Dermis microvascular lymphatic vessel endothelial cell (primary cell): ENCODE results near the gene THOC7. TPM values are rescaled to one million over a fixed set of nuclear protein-coding genes. Genes with fewer than 3 reads are reported as not detected.

Experiments
- DNase-seq, 2 donors: peaks; one replicate each; pipeline versions ENCODE4 v3.0.0 to v3.0.0-alpha.2; 2010; ENCODE audit warnings: low read depth in 2 of 2
- total RNA-seq: library from RNA; depleted of rRNA; stranded (reverse); fragments of >200 nt; gene quantifications from 2 replicates; pipeline ENCODE4 v1.2.1, GENCODE V29; 2014

THOC7 gene
- total RNA-seq: 27.9 and 44.0 TPM in 2 replicates

DNA sequence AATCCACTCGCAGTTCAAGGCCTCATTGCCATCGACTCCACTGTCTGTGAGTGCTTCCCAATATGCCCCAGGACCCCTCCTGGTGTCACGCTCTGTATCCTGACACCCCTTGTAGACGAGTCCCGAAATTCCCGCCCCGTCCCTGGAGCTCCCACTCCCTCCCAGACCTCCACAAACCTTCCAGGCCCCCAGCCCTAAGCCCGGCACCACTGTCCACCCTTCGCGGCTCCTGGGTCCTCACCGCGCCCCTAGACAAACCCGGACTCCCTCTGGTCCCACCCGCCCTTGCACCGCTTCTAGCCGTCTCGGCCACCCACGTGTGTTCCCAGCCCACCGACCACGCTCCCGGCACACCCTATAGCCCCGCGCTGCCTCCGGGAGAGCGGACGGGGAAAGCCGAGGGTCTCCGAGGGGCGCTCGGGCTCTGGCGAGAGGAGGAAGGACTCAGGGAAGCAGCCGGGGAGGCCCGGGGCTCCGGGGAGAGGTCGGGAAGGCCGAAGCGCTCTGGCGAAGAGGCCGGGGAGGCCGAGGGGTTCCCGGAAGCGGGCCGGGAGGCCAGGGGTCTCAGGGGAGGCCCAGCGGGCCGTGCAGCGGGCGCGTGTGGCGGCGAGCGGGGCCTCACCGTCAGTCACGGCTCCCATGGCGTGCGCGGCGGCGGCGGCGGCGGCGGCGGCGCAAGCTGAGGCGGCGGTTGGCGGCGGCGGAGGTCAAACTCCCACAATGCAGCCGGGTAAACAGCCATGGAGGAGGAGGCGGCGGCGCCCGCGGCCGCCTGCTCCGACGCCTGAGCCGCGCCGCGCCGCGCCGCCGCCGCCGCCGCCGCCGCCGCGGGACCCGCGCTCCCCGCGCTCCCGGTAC lies at the start of gene THOC7, which contains the start of gene ATXN7:
Gene THOC7, minus strand, starts transcription at position 656 of the 858 bp plus-strand sequence. Its CDS starts 15 bp downstream, at position 641.
Gene ATXN7, plus strand, starts transcription at position 718 of the 858 bp plus-strand sequence. CDS start 48,732 bp downstream, outside the sequence.
- DNase-seq: peak in 1 of 2 donors; percentile 60

- peak in 1 of 2 donors; percentile 60 for DNase-seq
Measured at GRCh38 chr3:63912768-63913588, 49.4 kb upstream of the THOC7 start.

- peak; percentile 51 to 90 for DNase-seq
Measured at GRCh38 chr3:63911873-63912767, 48.5 kb upstream of the THOC7 start, which contains the start of gene SCAANT1. Gene SCAANT1, minus strand, starts transcription at chr3:63912383.

GRCh38 chr3:63911509-63911872 lies 47.9 kb upstream of the THOC7 start:
- peak in 1 of 2 donors; percentile 8 for DNase-seq

DNA sequence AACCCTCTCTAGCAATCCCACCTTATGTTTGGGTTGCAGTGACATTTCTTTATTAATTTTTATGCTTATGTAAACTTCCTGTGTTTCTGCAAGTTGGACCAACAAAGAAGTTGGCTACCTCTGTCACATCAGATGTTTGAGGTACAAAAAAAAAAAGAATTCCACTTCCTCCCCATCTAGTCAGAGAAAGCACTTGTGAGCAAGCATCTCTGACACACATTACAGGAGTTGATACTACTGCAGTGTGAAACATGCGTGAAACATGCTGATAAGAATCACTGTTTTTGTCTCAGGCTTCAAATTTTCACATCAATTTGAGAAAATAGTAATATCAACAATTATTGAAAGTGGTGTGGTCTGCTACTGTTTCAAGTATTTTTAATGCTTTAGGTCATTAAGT lies 47.3 kb upstream of the THOC7 start:
- DNase-seq: peak in 1 of 2 donors; percentile 27

- DNase-seq: no peak
Measured at GRCh38 chr3:63910001-63910400, 46.4 kb upstream of the THOC7 start.

- DNase-seq: no peak
Measured at GRCh38 chr3:63909431-63909830, 45.8 kb upstream of the THOC7 start.

GRCh38 chr3:63908776-63909175 lies 45.2 kb upstream of the THOC7 start:
- no peak for DNase-seq

DNA sequence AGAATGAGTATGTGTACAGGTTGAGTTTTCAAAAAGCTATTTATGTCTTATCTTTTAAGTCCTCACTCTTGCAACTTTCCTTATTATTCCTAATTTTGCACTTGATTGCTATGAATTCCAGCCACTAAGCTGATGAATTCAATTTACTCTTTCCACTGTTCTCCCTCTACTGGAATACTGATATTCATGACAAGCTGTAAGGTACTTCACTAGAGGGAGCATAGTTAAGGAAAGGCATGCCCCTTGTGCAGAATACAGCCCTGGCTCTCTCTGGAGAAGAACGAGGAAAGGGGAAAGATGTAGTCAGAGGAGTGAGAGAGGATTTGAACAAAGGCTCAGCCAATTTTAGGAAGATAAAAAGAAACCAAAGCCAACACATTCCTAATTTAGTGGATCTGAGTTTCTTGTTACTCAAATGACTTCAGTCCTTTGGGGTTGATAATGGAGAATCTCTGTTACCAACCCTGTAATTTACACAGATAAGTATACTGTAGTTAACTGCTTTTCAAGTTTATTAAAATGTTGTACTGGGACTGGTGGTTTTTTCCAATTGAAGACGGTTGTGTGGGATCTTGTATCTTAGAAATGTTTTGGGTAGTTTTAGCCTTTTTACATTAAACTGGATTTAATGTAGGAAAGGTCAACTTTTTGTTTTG lies 44.6 kb upstream of the THOC7 start:
- peak in 1 of 2 donors; percentile 30 for DNase-seq

DNA sequence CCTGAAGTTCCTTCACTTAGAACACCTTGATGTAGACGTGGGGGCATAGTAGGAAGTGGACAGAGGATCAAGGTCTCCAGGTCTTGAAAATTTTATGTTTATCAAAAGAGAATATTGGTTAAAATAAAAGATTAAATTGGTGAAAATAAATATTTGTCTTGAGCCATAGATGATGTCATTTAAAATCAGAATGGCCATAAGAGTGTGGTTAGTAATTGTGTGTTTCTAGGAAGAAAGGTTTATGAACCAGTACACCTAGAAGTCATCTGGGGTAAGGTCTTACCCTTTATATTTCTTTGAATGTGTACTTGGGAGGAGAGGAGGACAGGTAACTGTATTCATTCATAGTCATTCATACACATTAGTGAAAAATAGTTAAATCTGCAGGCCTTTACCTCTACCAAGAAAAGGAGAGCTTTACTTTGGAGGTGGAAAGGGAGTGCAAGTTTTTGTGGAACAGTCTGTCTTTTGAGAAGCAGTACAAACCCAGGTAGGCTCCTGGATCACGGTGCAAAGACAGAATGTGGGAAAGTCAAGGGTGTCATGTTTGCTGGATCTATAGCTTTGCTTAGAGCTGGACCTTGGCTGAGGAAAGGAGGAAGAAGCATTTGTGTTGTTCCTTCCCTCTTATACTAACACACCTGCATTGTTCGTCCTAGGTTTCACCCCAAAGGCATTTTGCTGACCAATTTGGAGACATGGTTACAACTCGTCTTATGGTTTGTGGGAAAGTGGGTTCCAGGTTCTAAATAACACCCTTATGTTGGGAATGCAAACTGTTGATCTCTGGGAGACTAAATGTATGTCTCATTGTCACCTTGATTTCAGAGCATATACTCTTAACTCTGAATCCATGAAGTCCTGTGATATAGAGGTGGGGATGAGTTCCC lies 42.4 kb upstream of the THOC7 start:
- DNase-seq: no peak

DNA sequence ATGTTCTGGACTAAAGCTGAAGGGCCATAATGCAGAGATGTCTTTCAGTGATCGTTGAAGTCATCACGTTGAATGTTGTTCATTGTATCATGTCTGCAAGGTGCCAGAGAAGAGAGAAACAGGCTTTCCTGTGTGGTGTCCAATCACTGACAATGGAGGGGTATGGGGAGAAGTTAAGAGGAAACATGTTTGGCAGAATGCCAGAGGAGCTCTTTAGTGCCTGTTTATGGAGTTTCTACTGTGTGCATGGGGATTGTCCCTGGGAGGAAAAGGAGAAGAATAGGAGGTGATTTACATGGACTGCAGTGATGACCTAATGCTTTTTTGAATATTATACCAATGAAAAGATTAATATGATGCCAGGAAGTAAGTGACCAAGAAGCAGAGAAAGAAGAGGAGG lies 36.9 kb upstream of the THOC7 start:
- peak; percentile 87 to 98 for DNase-seq

DNA sequence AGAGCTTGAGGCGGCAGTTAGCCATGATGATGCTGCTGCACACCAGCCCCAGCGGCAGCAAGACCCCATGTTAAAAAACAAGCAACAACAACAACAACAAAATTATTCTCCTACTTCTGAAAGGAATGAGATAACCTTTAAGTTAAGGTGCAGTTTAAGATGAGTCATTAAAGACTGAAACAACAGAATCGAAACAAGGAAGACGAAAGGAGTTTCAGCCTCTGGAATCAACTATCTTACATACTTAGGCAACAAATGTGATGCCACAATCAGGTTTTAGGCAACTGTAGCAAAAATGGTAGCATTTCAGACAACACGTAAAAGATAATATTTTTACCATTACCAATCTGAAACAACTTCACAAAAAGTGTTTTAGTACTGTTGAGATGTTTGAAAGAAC lies 36.4 kb upstream of the THOC7 start:
- peak in 1 of 2 donors; percentile 19 for DNase-seq

GRCh38 chr3:63896332-63897030 lies 32.9 kb upstream of the THOC7 start:
- no peak for DNase-seq

- DNase-seq: no peak
Measured at GRCh38 chr3:63895422-63896189, 32.0 kb upstream of the THOC7 start.

GRCh38 chr3:63892773-63893352 lies 29.3 kb upstream of the THOC7 start:
- DNase-seq: no peak

- DNase-seq: no peak
Measured at GRCh38 chr3:63891518-63891917, 27.9 kb upstream of the THOC7 start.

GRCh38 chr3:63886858-63887257 lies 23.3 kb upstream of the THOC7 start:
- peak in 1 of 2 donors; percentile 40 for DNase-seq

GRCh38 chr3:63880653-63881052 lies 17.0 kb upstream of the THOC7 start:
- DNase-seq: no peak
